ENCODE results near the gene URAD. TPM values are rescaled to one million over a fixed set of nuclear protein-coding genes. Genes with fewer than 3 reads are reported as not detected.

URAD gene
- total and polyA plus RNA-seq, 8 donors, result 0.31 TPM; not detected in 7

- H3K4me1 ChIP-seq, result no peaks in the 10 kb centered on the region
- H3K27ac ChIP-seq, result no peak overlapping the region
- ATAC-seq, result peak in 2 of 4 donors; percentile 23 to 28
- no peak overlapping the region for H3K4me3 ChIP-seq
- no peak for DNase-seq
- H3K9me3 ChIP-seq, result no peaks in the 10 kb centered on the region
- intact Hi-C loops (cut with DNase I), result no loop called here
- FAIRE-seq, result no peak
- TF ChIP-seq, protein P1, sequence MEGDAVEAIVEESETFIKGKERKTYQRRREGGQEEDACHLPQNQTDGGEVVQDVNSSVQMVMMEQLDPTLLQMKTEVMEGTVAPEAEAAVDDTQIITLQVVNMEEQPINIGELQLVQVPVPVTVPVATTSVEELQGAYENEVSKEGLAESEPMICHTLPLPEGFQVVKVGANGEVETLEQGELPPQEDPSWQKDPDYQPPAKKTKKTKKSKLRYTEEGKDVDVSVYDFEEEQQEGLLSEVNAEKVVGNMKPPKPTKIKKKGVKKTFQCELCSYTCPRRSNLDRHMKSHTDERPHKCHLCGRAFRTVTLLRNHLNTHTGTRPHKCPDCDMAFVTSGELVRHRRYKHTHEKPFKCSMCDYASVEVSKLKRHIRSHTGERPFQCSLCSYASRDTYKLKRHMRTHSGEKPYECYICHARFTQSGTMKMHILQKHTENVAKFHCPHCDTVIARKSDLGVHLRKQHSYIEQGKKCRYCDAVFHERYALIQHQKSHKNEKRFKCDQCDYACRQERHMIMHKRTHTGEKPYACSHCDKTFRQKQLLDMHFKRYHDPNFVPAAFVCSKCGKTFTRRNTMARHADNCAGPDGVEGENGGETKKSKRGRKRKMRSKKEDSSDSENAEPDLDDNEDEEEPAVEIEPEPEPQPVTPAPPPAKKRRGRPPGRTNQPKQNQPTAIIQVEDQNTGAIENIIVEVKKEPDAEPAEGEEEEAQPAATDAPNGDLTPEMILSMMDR (IDR thresholded peaks at IDR 0.05), result no peak
- no peaks in the 10 kb centered on the region for H3K27me3 ChIP-seq
- WGBS, 2 donors, result 74% methylated on average over 5 of the region's 5 CpGs
- no peaks in the 10 kb centered on the region for H3K36me3 ChIP-seq
Measured at GRCh38 chr13:28031896-28032288, 43.4 kb upstream of the URAD start.

DNA sequence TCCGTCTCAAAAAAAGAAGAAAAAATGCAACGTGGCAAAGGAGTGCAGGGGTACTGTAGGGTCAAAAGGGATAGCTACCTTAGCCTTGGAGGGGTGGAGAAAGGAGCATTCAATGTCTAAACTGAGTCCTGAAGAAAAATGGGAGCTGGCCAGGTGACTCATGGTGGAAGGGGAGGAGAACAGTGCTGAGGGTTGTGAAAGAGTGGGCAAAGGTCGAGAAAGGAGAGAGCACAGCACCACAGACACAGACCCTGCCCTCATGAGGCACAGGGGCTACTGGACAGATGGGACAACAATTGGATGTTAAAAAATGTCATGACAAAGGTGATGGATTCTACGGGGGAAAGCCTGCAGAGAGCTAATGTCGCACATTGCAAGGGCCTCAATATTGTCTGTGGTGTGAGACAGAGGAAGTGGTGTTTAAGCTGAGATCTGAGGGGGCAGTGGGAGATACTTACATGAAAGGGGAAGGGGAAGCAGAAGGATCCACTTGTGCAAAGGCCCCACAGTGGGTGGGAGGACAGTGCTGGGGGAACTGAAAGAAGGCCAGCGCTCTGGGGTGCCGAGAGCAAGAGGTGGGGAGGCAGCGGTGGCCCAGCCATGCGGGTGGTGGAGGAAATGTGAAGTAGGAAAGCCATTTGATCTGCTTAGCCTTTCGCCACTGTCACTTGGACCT, 42.9 kb upstream of the URAD start:
- DNase-seq, result peak in 1 of 6 donors; percentile 48
- no peak for FAIRE-seq
- WGBS, 2 donors, result 82 to 89% methylated on average over 10 of the region's 10 CpGs

GRCh38 chr13:28027607-28028364, 39.3 kb upstream of the URAD start:
- Histone ChIP-seq H3K27me3 (no peaks in the 10 kb centered on the region), H3K27ac (no peak overlapping the region), H3K36me3 (no peaks in the 10 kb centered on the region), H3K9me3 (no peaks in the 10 kb centered on the region), H3K4me3 (no peak overlapping the region), H3K4me1 (peaks cover 0 to 3% (median 0%) of the 10 kb centered on the region in 3 donors)
- DNase-seq, result no peak
- no peak for FAIRE-seq
- 72 to 76% methylated on average over 8 of the region's 8 CpGs for WGBS, 2 donors
- intact Hi-C loops (cut with DNase I), result no loop called here
- ATAC-seq, result no peak
- TF ChIP-seq, protein P1 (IDR thresholded peaks at IDR 0.05), result no peak

More for the DNA sequence above, 42.9 kb upstream of the URAD start:
- H3K4me3 ChIP-seq, result no peak overlapping the region
- ATAC-seq, result peak in 3 of 4 donors; percentile 18 to 89 (median 37)
- TF ChIP-seq, protein P1 (IDR thresholded peaks at IDR 0.05), result no peak
- H3K36me3 ChIP-seq, result no peaks in the 10 kb centered on the region
- H3K4me1 ChIP-seq, result no peaks in the 10 kb centered on the region
- no peaks in the 10 kb centered on the region for H3K9me3 ChIP-seq
- H3K27ac ChIP-seq, result no peak overlapping the region
- intact Hi-C loops (cut with DNase I), result no loop called here
- H3K27me3 ChIP-seq, result no peaks in the 10 kb centered on the region

- H3K9me3 ChIP-seq, result no peaks in the 10 kb centered on the region
- H3K4me3 ChIP-seq, result no peak overlapping the region
- H3K27me3 ChIP-seq, result no peaks in the 10 kb centered on the region
- ATAC-seq (no peak), FAIRE-seq (no peak), DNase-seq (no peak)
- no peak overlapping the region for H3K27ac ChIP-seq
- TF ChIP-seq, protein P1 (IDR thresholded peaks at IDR 0.05), result no peak
- intact Hi-C loops (cut with DNase I), result no loop called here
- H3K4me1 ChIP-seq, result peaks cover 0 to 3% (median 0%) of the 10 kb centered on the region in 3 donors
- H3K36me3 ChIP-seq, result no peaks in the 10 kb centered on the region
Measured at GRCh38 chr13:28027071-28027470, 38.6 kb upstream of the URAD start.

DNA sequence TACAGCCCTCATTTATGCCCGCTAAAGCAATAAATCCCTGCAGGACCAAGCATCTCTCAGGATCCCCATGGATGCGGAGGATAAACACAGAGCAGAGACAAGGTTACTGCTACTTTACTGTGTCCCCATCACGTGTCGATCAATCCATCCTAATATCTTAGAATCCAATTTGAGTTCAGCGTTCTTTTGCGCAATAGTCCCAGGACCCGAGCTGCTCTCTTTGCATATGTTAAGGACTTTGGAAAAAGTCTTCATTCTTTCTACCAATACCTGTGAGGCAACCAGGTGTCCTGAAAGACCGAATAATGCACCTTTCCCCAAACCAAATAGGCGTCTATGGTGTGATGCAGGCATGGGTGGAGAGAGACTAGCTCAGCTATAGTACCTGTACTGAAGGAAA, 38.0 kb upstream of the URAD start:
- 75 to 86% methylated on average over 9 of the region's 9 CpGs for WGBS, 2 donors
- H3K27ac ChIP-seq, result no peak overlapping the region
- TF ChIP-seq, protein P1 (IDR thresholded peaks at IDR 0.05), result no peak
- DNase-seq, result no peak
- no peaks in the 10 kb centered on the region for H3K9me3 ChIP-seq
- H3K4me1 ChIP-seq, result peaks cover 0 to 3% (median 0%) of the 10 kb centered on the region in 3 donors
- intact Hi-C loops (cut with DNase I), result no loop called here
- no peaks in the 10 kb centered on the region for H3K36me3 ChIP-seq
- no peak overlapping the region for H3K4me3 ChIP-seq
- no peak for FAIRE-seq
- H3K27me3 ChIP-seq, result no peaks in the 10 kb centered on the region
- ATAC-seq, result no peak

All from pancreas (tissue), 10 donors.